ENCODE measurements around the gene LTV1. TPM values are rescaled to one million over a fixed set of nuclear protein-coding genes. Genes with fewer than 3 reads are reported as not detected.
A peak's percentile ranks its signal among the peaks of the same experiment; 100 is the strongest.

The LTV1 gene
- total RNA-seq, 1 experiment from 2014 or later, result 20.7 TPM

GRCh38 chr6:143840595-143841265 is 2.4 kb upstream of the LTV1 start:
- TF ChIP-seq EZH2 (IDR thresholded peaks at IDR 0.05; ENCODE audit: low read length, unreplicated experiment) (no peak), EZH2phosphoT487 (IDR thresholded peaks at IDR 0.05; ENCODE audit: borderline replicate concordance, low read length) (no peak), CTCF (conservative IDR thresholded peaks at IDR 0.05; ENCODE audit: low read depth, low read length) (no peak)
- Histone ChIP-seq H3K9me2 (replicated peaks; ENCODE audit: low read length) (no peaks in the 10 kb centered on the region), H3K9ac (ENCODE audit: low read length) (no peak overlapping the region), H2AFZ (ENCODE audit: low read length) (no peak overlapping the region), H3K79me2 (ENCODE audit: low read length) (peaks cover 26% of the 10 kb centered on the region), H3K4me3 (ENCODE audit: low read length) (no peak overlapping the region), H3K27ac (ENCODE audit: low read length) (no peak overlapping the region), H3K36me3 (ENCODE audit: low read depth, low read length) (peaks cover 12% of the 10 kb centered on the region), H3K27me3 (ENCODE audit: low read length) (no peaks in the 10 kb centered on the region), H3K4me1 (ENCODE audit: insufficient read depth, low read length) (peaks cover 9% of the 10 kb centered on the region; the same call in 1 of the 2 replicates), H3K4me2 (ENCODE audit: low read length) (no peak overlapping the region), H4K20me1 (ENCODE audit: low read length) (no peaks in the 10 kb centered on the region), H3F3A (ENCODE audit: low read length, unreplicated experiment) (no peaks in the 10 kb centered on the region), H3K9me3 (ENCODE audit: low read length) (no peaks in the 10 kb centered on the region)
- DNase-seq, result no peak
- ChIA-PET POLR2A (ENCODE audit: unreplicated experiment) (no interaction called here), CTCF (no interaction called here)
- intact Hi-C loops (cut with micrococcal nuclease), result loop anchor here (5.0 to 10.0 kb wide), 3 partner anchors 96 to 263 kb away; partner anchors contain the start of gene PHACTR2
- no peak for ATAC-seq
- no TSS peak for BruUV-seq (replicated peaks)

- Histone ChIP-seq H3K27ac (ENCODE audit: low read length) (peak overlapping the region; percentile 32; the same call in 1 of the 2 replicates), H3K9me3 (ENCODE audit: low read length) (no peaks in the 10 kb centered on the region), H3K79me2 (ENCODE audit: low read length) (peaks cover 42% of the 10 kb centered on the region), H3K9ac (ENCODE audit: low read length) (peak overlapping the region; percentile 98), H3K4me2 (ENCODE audit: low read length) (peak overlapping the region; percentile 97), H3K36me3 (ENCODE audit: low read depth, low read length) (peaks cover 26% of the 10 kb centered on the region), H3F3A (ENCODE audit: low read length, unreplicated experiment) (no peaks in the 10 kb centered on the region), H3K9me2 (replicated peaks; ENCODE audit: low read length) (no peaks in the 10 kb centered on the region), H2AFZ (ENCODE audit: low read length) (peak overlapping the region; percentile 97), H3K27me3 (ENCODE audit: low read length) (no peaks in the 10 kb centered on the region), H4K20me1 (ENCODE audit: low read length) (no peaks in the 10 kb centered on the region), H3K4me1 (ENCODE audit: insufficient read depth, low read length) (peaks cover 9% of the 10 kb centered on the region; the same call in 1 of the 2 replicates), H3K4me3 (ENCODE audit: low read length) (peak overlapping the region; percentile 85)
- TF ChIP-seq CTCF (conservative IDR thresholded peaks at IDR 0.05; ENCODE audit: low read depth, low read length) (no peak), EZH2 (IDR thresholded peaks at IDR 0.05; ENCODE audit: low read length, unreplicated experiment) (no peak), EZH2phosphoT487 (IDR thresholded peaks at IDR 0.05; ENCODE audit: borderline replicate concordance, low read length) (no peak)
- BruUV-seq (replicated peaks), result TSS peak; percentile 98
- ATAC-seq (peak; percentile 27; the same call in 1 of the 2 replicates), DNase-seq (no peak)
- CTCF ChIA-PET, result interaction anchor here (2.1 kb wide), 1 partner anchor 267 kb away, joined by 11 read pairs; no protein-coding TSS in a partner anchor
- POLR2A ChIA-PET (ENCODE audit: unreplicated experiment), result interaction anchor here (0.6 to 1.0 kb wide), 2 partner anchors 10 to 145 kb away, joined by 3 to 4 read pairs; no protein-coding TSS in a partner anchor
- intact Hi-C loops (cut with micrococcal nuclease), result loop anchor here (5.0 to 10.0 kb wide), 3 partner anchors 98 to 265 kb away; partner anchors contain the start of gene PHACTR2
These were observed 657 bp upstream of the LTV1 start for GRCh38 chr6:143842461-143842901.
